Neural progenitor cell (in vitro differentiated cells): Measurements from ENCODE around the gene ASAH2.

Experiments
- EZH2 ChIP-seq: fragments of 200-600 bp; sonication (generic); IDR thresholded peaks from 2 replicates; pipeline ENCODE4 v1.6.1; 2017; ENCODE audit warnings: antibody characterized with exemption, mild to moderate bottlenecking, moderate library complexity
- EZH2phosphoT487 ChIP-seq: fragments of 200-600 bp; sonication (generic); IDR thresholded peaks from 2 replicates; pipeline ENCODE4 v1.6.1; 2017; ENCODE audit warnings: antibody characterized with exemption
- TF ChIP-seq, protein P1 (sequence below): fragments of 200-600 bp; sonication (generic); IDR thresholded peaks from 2 replicates; pipeline ENCODE4 v1.5.1; 2017; ENCODE audit warnings: antibody characterized with exemption, mild to moderate bottlenecking

DNA sequence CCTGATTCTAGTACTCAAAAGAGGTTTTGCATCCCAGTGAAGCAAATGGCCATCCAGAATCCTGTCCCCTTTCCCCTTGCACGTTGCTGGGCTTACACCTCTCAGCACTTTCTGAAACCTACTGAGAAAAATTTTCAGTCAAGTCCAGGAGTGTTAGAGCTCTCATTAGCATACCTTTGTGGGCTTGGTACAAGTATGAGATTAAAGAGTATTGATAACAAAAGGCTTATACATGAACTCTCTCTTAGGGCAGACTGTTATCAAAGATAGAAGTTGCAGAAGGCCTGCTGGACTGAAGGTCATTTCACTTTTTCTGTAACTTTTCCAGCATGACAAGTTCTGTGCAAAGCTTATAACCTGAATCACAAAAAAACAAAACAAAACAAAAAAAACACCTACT lies at the start of gene ASAH2:
- TF ChIP-seq, protein P1, sequence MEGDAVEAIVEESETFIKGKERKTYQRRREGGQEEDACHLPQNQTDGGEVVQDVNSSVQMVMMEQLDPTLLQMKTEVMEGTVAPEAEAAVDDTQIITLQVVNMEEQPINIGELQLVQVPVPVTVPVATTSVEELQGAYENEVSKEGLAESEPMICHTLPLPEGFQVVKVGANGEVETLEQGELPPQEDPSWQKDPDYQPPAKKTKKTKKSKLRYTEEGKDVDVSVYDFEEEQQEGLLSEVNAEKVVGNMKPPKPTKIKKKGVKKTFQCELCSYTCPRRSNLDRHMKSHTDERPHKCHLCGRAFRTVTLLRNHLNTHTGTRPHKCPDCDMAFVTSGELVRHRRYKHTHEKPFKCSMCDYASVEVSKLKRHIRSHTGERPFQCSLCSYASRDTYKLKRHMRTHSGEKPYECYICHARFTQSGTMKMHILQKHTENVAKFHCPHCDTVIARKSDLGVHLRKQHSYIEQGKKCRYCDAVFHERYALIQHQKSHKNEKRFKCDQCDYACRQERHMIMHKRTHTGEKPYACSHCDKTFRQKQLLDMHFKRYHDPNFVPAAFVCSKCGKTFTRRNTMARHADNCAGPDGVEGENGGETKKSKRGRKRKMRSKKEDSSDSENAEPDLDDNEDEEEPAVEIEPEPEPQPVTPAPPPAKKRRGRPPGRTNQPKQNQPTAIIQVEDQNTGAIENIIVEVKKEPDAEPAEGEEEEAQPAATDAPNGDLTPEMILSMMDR = no peak
- TF ChIP-seq EZH2 (no peak), EZH2phosphoT487 (no peak)
